Esophagus squamous epithelium (tissue), 5 donors: ENCODE measurements around the gene SFRP5. TPM values are rescaled to one million over a fixed set of nuclear protein-coding genes. Genes with fewer than 3 reads are reported as not detected.
A peak's percentile ranks its signal among the peaks of the same experiment; 100 is the strongest.

Experiments
- DNase-seq: peaks from one replicate; lab custom pipeline; 2025; lab: John Stamatoyannopoulos, UW
- H3K27ac ChIP-seq, 4 donors: fragments of 200-600 bp; sonication (generic); one replicate each; pipeline ENCODE4 v1.5.1; 2016 to 2019; ENCODE audit warnings: mild to moderate bottlenecking in 1 of 4
- H3K27me3 ChIP-seq, 4 donors: fragments of 200-600 bp; sonication (generic); 1 replicate in 3 of 4; 2 replicates in 1 of 4; pipeline versions ENCODE4 v1.5.1 to v1.6.0; 2017 to 2021; ENCODE audit warnings: antibody characterized with exemption in 1 of 4
- H3K36me3 ChIP-seq, 3 donors: fragments of 200-600 bp; sonication (generic); one replicate each; pipeline ENCODE4 v1.5.1; 2016 to 2019
- H3K4me1 ChIP-seq, 3 donors: fragments of 200-600 bp; sonication (generic); one replicate each; pipeline ENCODE4 v1.5.1; 2017 to 2019
- H3K4me3 ChIP-seq, 4 donors: fragments of 200-600 bp; sonication (generic); 1 replicate in 3 of 4; 2 replicates in 1 of 4; pipeline ENCODE4 v1.5.1; 2016 to 2019; ENCODE audit warnings: mild to moderate bottlenecking in 2 of 4, moderate library complexity in 1 of 4
- H3K9me3 ChIP-seq, 3 donors: fragments of 200-600 bp; sonication (generic); one replicate each; pipeline ENCODE4 v1.5.1; 2016 to 2019
- CTCF ChIP-seq, 6 experiments: fragments of 450-650 bp in 4 of 6; fragments of 200-600 bp in 2 of 6; sonication (generic) in 2 of 6; IDR thresholded peaks; one replicate each; pipeline ENCODE4 v1.5.1; 2016 to 2019; ENCODE audit warnings: antibody characterized with exemption in 6 of 6, mild to moderate bottlenecking in 4 of 6, moderate library complexity in 4 of 6
- POLR2A ChIP-seq, 4 donors: fragments of 450-650 bp; IDR thresholded peaks; one replicate each; pipeline ENCODE4 v1.6.1; 2017; ENCODE audit warnings: antibody characterized with exemption in 4 of 4, mild to moderate bottlenecking in 4 of 4, moderate library complexity in 3 of 4
- whole genome bisulfite sequencing, 2 donors: methylation state at CpG; one replicate each; pipeline ENCODE4 v1.1.5; 2018; 5-methylcytosine and 5-hydroxymethylcytosine counted together
- intact Hi-C: fragments of 100-400 bp; cut with DNase I; formaldehyde crosslinking; loops from one replicate; pipeline ENCODE4 v1.15.0; 2022
- total RNA-seq, 4 donors: library from RNA; depleted of rRNA; stranded (reverse); fragments of >200 nt; gene quantifications; one replicate each; pipeline ENCODE4 v1.1.0, GENCODE V29; 2016
- donor health status: DM: yes; HTN: yes; CAD: no.

Gene SFRP5
- total RNA-seq: 1 to 10 TPM in 1 of 4 donors, under 1 TPM in 2, not detected in 1; 0.44 to 2.7 (median 0.70) TPM

- no peak for DNase-seq
- Histone ChIP-seq H3K4me1 (peaks cover 0 to 13% (median 4%) of the 10 kb centered on the region in 3 donors), H3K9me3 (no peaks in the 10 kb centered on the region), H3K27ac (no peak within 1 kb of the TSS), H3K36me3 (no peaks in the 10 kb centered on the region), H3K27me3 (peaks cover 0 to 75% (median 12%) of the 10 kb centered on the region in 4 donors), H3K4me3 (peak within 1 kb of the TSS in 3 of 4 donors; percentile 3 to 54 (median 33))
- TF ChIP-seq CTCF (IDR thresholded peaks at IDR 0.05) (no peak), POLR2A (IDR thresholded peaks at IDR 0.05) (no peak)
- 22 to 25% methylated on average over 20 to 23 of the region's 44 CpGs for WGBS, 2 donors
- intact Hi-C loops: no loop called here
Measured at GRCh38 chr10:97771913-97772823, at the start of gene SFRP5. Gene SFRP5, minus strand, starts transcription at chr10:97771999. Its CDS starts 166 bp downstream, at chr10:97771833.

- no peaks in the 10 kb centered on the region for H3K9me3 ChIP-seq
Measured at GRCh38 chr10:97820096-97820704, 48.4 kb upstream of the SFRP5 start.

GRCh38 chr10:97818572-97818971, 46.8 kb upstream of the SFRP5 start:
- Histone ChIP-seq H3K4me1 (no peaks in the 10 kb centered on the region), H3K27ac (no peak overlapping the region), H3K9me3 (no peaks in the 10 kb centered on the region), H3K27me3 (peaks cover 0 to 54% (median 0%) of the 10 kb centered on the region in 4 donors), H3K36me3 (no peaks in the 10 kb centered on the region), H3K4me3 (no peak overlapping the region)
- no peak for DNase-seq
- intact Hi-C loops: no loop called here
- TF ChIP-seq POLR2A (IDR thresholded peaks at IDR 0.05): no peak
- TF ChIP-seq CTCF (IDR thresholded peaks at IDR 0.05): no peak

More at GRCh38 chr10:97820096-97820704, 48.4 kb upstream of the SFRP5 start:
- TF ChIP-seq POLR2A (IDR thresholded peaks at IDR 0.05) (no peak), CTCF (IDR thresholded peaks at IDR 0.05) (no peak)
- no peaks in the 10 kb centered on the region for H3K4me1 ChIP-seq
- intact Hi-C loops: no loop called here
- 79 to 89% methylated on average over 8 of the region's 8 CpGs for WGBS, 2 donors
- no peak overlapping the region for H3K4me3 ChIP-seq
- no peak overlapping the region for H3K27ac ChIP-seq
- no peaks in the 10 kb centered on the region for H3K36me3 ChIP-seq
- no peak for DNase-seq
- peaks cover 0 to 58% (median 0%) of the 10 kb centered on the region in 4 donors for H3K27me3 ChIP-seq

GRCh38 chr10:97816609-97817008, 44.8 kb upstream of the SFRP5 start:
- Histone ChIP-seq H3K27ac (no peak overlapping the region), H3K36me3 (no peaks in the 10 kb centered on the region), H3K27me3 (peaks cover 0 to 46% (median 0%) of the 10 kb centered on the region in 4 donors), H3K4me3 (no peak overlapping the region), H3K4me1 (no peaks in the 10 kb centered on the region), H3K9me3 (no peaks in the 10 kb centered on the region)
- 80% methylated on average over 1 of the region's 4 CpGs; no CpG with 5 or more reads in 1 of the 2 donors for WGBS, 2 donors
- TF ChIP-seq POLR2A (IDR thresholded peaks at IDR 0.05) (no peak), CTCF (IDR thresholded peaks at IDR 0.05) (no peak)
- intact Hi-C loops: no loop called here
- DNase-seq: no peak

- WGBS, 2 donors: 59 to 74% methylated on average over 2 to 3 of the region's 5 CpGs
- H3K9me3 ChIP-seq: no peaks in the 10 kb centered on the region
- H3K27me3 ChIP-seq: peaks cover 0 to 49% (median 0%) of the 10 kb centered on the region in 4 donors
- intact Hi-C loops: no loop called here
- no peak for DNase-seq
- no peak overlapping the region for H3K4me3 ChIP-seq
- H3K36me3 ChIP-seq: no peaks in the 10 kb centered on the region
- no peak overlapping the region for H3K27ac ChIP-seq
- no peaks in the 10 kb centered on the region for H3K4me1 ChIP-seq
- no peak for TF ChIP-seq CTCF (IDR thresholded peaks at IDR 0.05)
- TF ChIP-seq POLR2A (IDR thresholded peaks at IDR 0.05): no peak
Measured at GRCh38 chr10:97814996-97815395, 43.2 kb upstream of the SFRP5 start.
